ENCODE data around the gene CCNDBP1. TPM values are rescaled to one million over a fixed set of nuclear protein-coding genes. Genes with fewer than 3 reads are reported as not detected.
"Not testable (repeated sequence)": the region's sequence is repeated elsewhere in the genome, so short reads cannot be mapped to it uniquely, and the experiment has no call there.

Gene CCNDBP1
- total RNA-seq, 2 experiments from 2014 or later, result 92.3 to 103 TPM

DNA sequence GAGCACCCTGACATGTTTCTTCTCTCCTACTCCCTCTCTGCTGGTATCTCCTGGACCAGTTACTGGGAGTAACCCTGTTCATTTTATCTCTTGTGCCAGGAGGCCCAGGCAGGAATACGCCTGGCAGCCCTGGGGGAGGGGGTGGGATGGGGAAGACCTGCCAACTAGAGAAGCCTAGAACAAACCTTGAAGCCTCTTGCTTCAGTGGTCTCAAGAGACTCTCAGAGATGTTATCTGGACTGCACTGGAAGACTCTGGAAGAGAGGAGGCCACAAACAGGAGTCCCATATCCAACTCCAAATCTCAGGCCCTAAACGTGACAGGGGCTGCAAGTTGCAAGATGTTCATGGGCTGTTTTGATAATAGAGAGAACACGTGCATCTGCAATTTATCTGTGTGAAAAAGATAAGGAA, 35.8 kb downstream of the CCNDBP1 start, which contains the start of gene EPB42:
Gene EPB42 (minus strand): TSS at position 28 of the 413 bp plus-strand sequence. CDS start 193 bp downstream, outside the sequence.
- TF ChIP-seq, protein P1, sequence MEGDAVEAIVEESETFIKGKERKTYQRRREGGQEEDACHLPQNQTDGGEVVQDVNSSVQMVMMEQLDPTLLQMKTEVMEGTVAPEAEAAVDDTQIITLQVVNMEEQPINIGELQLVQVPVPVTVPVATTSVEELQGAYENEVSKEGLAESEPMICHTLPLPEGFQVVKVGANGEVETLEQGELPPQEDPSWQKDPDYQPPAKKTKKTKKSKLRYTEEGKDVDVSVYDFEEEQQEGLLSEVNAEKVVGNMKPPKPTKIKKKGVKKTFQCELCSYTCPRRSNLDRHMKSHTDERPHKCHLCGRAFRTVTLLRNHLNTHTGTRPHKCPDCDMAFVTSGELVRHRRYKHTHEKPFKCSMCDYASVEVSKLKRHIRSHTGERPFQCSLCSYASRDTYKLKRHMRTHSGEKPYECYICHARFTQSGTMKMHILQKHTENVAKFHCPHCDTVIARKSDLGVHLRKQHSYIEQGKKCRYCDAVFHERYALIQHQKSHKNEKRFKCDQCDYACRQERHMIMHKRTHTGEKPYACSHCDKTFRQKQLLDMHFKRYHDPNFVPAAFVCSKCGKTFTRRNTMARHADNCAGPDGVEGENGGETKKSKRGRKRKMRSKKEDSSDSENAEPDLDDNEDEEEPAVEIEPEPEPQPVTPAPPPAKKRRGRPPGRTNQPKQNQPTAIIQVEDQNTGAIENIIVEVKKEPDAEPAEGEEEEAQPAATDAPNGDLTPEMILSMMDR (IDR thresholded peaks at IDR 0.05), result no peak
- no peak within 1 kb of the TSS for H3K4me3 ChIP-seq (ENCODE audit: low read length)
- H3K27ac ChIP-seq (ENCODE audit: low read depth in 1 of 2, low read length in 2 of 2), result no peak within 1 kb of the TSS
- H3K4me1 ChIP-seq (ENCODE audit: insufficient read depth, low read length), result peaks cover 3% of the 10 kb centered on the region
- H3K4me3 Mint-ChIP-seq, result no peak within 1 kb of the TSS
- ATAC-seq (ENCODE audit: poor library complexity) (no peak), DNase-seq (no peak)
- H3K27me3 Mint-ChIP-seq, result peaks cover 17% of the 10 kb centered on the region
- no peaks in the 10 kb centered on the region for H3K9me3 Mint-ChIP-seq
- H3K27ac Mint-ChIP-seq, result no peak within 1 kb of the TSS
- no peaks in the 10 kb centered on the region for H3K9me3 ChIP-seq (ENCODE audit: control insufficient read depth in 1 of 2, insufficient read depth in 1 of 2, low read length in 2 of 2)
- intact Hi-C loops (cut with DNase I, micrococcal nuclease), result no loop called here
- ChIA-PET POLR2A (no interaction called here), CTCF (no interaction called here)
- H3K4me1 Mint-ChIP-seq (ENCODE audit: low read depth), result peaks cover 6% of the 10 kb centered on the region
- no peaks in the 10 kb centered on the region for H3K36me3 Mint-ChIP-seq (ENCODE audit: low read depth)
- no peaks in the 10 kb centered on the region for H3K36me3 ChIP-seq (ENCODE audit: insufficient read depth, low read length)
- peaks cover 0 to 2% of the 10 kb centered on the region in 2 experiments for H3K27me3 ChIP-seq (ENCODE audit: control insufficient read depth in 1 of 2, insufficient read depth in 2 of 2, low read length in 2 of 2)

DNA sequence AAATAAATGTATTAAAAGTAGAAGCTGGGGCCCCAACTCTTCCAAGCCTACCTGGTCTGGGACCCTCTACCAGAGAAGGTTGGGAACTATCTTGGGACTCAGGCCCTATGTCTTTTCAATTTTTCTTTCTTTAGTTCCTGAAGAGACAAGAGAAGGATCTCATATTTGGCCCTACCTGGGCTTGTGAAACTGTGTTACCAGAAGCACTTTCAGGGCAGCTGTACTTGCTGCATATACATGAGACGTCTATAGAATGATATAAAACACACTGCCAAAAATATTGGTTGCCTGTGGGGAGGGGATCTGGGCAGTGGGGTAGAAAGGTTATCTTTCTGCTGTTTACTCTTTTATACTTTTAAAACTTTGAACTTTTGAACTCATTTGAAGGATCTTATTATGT, 36.2 kb downstream of the CCNDBP1 start:
- TF ChIP-seq, protein P1 (IDR thresholded peaks at IDR 0.05), result no peak
- H3K4me1 ChIP-seq (ENCODE audit: insufficient read depth, low read length), result peaks cover 3% of the 10 kb centered on the region
- no peak for ATAC-seq (ENCODE audit: poor library complexity)
- ChIA-PET CTCF (no interaction called here), POLR2A (no interaction called here)
- Mint-ChIP-seq H3K36me3 (ENCODE audit: low read depth) (no peaks in the 10 kb centered on the region), H3K4me1 (ENCODE audit: low read depth) (peaks cover 6% of the 10 kb centered on the region), H3K27ac (no peak overlapping the region), H3K27me3 (peaks cover 17% of the 10 kb centered on the region), H3K4me3 (no peak overlapping the region), H3K9me3 (no peaks in the 10 kb centered on the region)
- no peak for DNase-seq
- H3K36me3 ChIP-seq (ENCODE audit: insufficient read depth, low read length), result no peaks in the 10 kb centered on the region
- H3K9me3 ChIP-seq (ENCODE audit: control insufficient read depth in 1 of 2, insufficient read depth in 1 of 2, low read length in 2 of 2), result no peaks in the 10 kb centered on the region
- H3K27me3 ChIP-seq (ENCODE audit: control insufficient read depth in 1 of 2, insufficient read depth in 2 of 2, low read length in 2 of 2), result peaks cover 0 to 2% of the 10 kb centered on the region in 2 experiments
- H3K27ac ChIP-seq (ENCODE audit: low read depth in 1 of 2, low read length in 2 of 2), result no peak overlapping the region
- intact Hi-C loops (cut with DNase I, micrococcal nuclease), result no loop called here
- no peak overlapping the region for H3K4me3 ChIP-seq (ENCODE audit: low read length)

DNA sequence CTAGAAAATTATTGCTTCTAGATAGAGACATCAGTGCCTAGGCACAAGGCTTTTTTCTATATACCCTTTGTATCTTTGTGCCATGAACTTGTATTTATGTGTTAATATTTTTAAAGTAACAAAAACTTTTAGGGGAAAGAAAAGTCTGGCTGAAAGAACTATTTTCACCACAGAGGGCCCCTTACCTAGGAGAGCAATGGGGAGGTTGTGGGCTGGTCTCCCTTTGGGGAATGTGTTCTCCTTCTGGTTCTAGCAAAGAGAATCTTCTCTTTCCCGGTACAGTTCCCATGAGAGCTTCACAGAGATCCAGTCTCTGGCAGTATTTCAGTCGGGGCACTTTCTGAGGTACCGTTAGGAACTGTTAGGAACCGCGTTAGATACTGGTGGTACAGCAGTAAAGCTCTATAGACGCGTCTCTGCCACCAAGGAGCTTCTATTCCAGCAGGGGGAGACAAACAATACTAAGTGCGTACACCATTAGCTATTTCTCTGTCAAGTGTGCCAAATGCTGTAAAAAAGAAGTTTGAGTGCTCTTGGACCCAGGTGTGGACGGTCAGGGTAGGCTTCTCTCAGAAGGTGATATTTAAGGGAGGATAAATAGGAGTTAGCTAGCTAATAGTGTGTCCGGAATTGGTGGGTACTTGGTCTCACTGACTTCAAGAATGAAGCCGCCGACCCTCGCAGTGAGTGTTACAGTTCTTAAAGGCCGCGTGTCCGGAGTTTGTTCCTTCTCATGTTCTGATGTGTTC, 40.2 kb downstream of the CCNDBP1 start:
- POLR2A ChIA-PET, result interaction anchor here (0.6 to 1.3 kb wide), 2 partner anchors 60 to 202 kb away, joined by 3 read pairs; no protein-coding TSS in a partner anchor

DNA sequence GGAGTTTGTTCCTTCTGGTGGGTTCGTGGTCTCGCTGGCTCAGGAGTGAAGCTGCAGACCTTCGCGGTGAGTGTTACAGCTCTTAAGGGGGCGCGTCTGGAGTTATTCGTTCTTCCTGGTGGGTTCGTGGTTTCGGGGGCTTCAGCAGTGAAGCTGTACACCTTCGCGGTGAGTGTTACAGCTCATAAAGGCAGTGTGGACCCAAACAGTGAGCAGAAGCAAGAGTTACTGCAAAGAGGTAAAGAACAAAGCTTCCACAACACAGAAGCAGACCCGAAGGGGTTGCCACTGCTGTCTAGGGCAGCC, 40.7 kb downstream of the CCNDBP1 start:
- H3K4me3 ChIP-seq (ENCODE audit: low read length); H3K27me3 ChIP-seq (ENCODE audit: control insufficient read depth in 1 of 2, insufficient read depth in 2 of 2, low read length in 2 of 2); H3K9me3 Mint-ChIP-seq; H3K4me1 ChIP-seq (ENCODE audit: insufficient read depth, low read length); H3K27ac Mint-ChIP-seq; H3K36me3 ChIP-seq (ENCODE audit: insufficient read depth, low read length); H3K4me1 Mint-ChIP-seq (ENCODE audit: low read depth); H3K4me3 Mint-ChIP-seq; H3K36me3 Mint-ChIP-seq (ENCODE audit: low read depth); H3K27ac ChIP-seq (ENCODE audit: low read depth in 1 of 2, low read length in 2 of 2); DNase-seq; ATAC-seq (ENCODE audit: poor library complexity); H3K9me3 ChIP-seq (ENCODE audit: control insufficient read depth in 1 of 2, insufficient read depth in 1 of 2, low read length in 2 of 2): not testable (repeated sequence)
- CTCF ChIA-PET, result interaction anchor here (0.7 to 2.7 kb wide), 8 partner anchors 9 to 62 kb away, joined by 3 to 28 read pairs (median 4); partner anchors contain the start of gene CCNDBP1
- H3K27me3 Mint-ChIP-seq, result peaks cover 11% of the 10 kb centered on the region
- intact Hi-C loops (cut with DNase I, micrococcal nuclease), result loop anchor here (1.0 kb wide), 1 partner anchor 59 kb away; no protein-coding TSS in a partner anchor
- POLR2A ChIA-PET, result interaction anchor here (0.6 to 1.3 kb wide), 2 partner anchors 60 to 202 kb away, joined by 3 read pairs; no protein-coding TSS in a partner anchor

More for the DNA sequence above, 40.2 kb downstream of the CCNDBP1 start:
- ATAC-seq (ENCODE audit: poor library complexity), result peak; percentile 79
- Mint-ChIP-seq H3K27me3 (peaks cover 13% of the 10 kb centered on the region), H3K36me3 (ENCODE audit: low read depth) (no peaks in the 10 kb centered on the region), H3K9me3 (no peaks in the 10 kb centered on the region), H3K27ac (no peak overlapping the region), H3K4me1 (ENCODE audit: low read depth) (peaks cover 6% of the 10 kb centered on the region), H3K4me3 (no peak overlapping the region)
- intact Hi-C loops (cut with DNase I, micrococcal nuclease), result loop anchor here (1.0 kb wide), 1 partner anchor 60 kb away; no protein-coding TSS in a partner anchor
- TF ChIP-seq, protein P1 (IDR thresholded peaks at IDR 0.05), result peak; percentile 77
- CTCF ChIA-PET, result interaction anchor here (0.7 to 2.7 kb wide), 8 partner anchors 9 to 62 kb away, joined by 3 to 28 read pairs (median 4); partner anchors contain the start of gene CCNDBP1
- H3K4me3 ChIP-seq (ENCODE audit: low read length), result no peak overlapping the region
- no peak overlapping the region for H3K27ac ChIP-seq (ENCODE audit: low read depth in 1 of 2, low read length in 2 of 2)
- H3K4me1 ChIP-seq (ENCODE audit: insufficient read depth, low read length), result peaks cover 3% of the 10 kb centered on the region
- no peaks in the 10 kb centered on the region for H3K9me3 ChIP-seq (ENCODE audit: control insufficient read depth in 1 of 2, insufficient read depth in 1 of 2, low read length in 2 of 2)
- H3K27me3 ChIP-seq (ENCODE audit: control insufficient read depth in 1 of 2, insufficient read depth in 2 of 2, low read length in 2 of 2), result no peaks in the 10 kb centered on the region
- peak in 12 of 14 experiments; percentile 5 to 76 (median 24) for DNase-seq
- H3K36me3 ChIP-seq (ENCODE audit: insufficient read depth, low read length), result no peaks in the 10 kb centered on the region
